Neural progenitor cell (in vitro differentiated cells): ENCODE results near the gene TRAPPC3.

ENCODE experiments used
- CTCF ChIP-seq: fragments of 200-600 bp; sonication (generic); IDR thresholded peaks from 2 replicates; pipeline ENCODE4 v1.5.1; 2017; ENCODE audit warnings: antibody characterized with exemption, mild to moderate bottlenecking
- EZH2 ChIP-seq: fragments of 200-600 bp; sonication (generic); IDR thresholded peaks from 2 replicates; pipeline ENCODE4 v1.6.1; 2017; ENCODE audit warnings: antibody characterized with exemption, mild to moderate bottlenecking, moderate library complexity

DNA sequence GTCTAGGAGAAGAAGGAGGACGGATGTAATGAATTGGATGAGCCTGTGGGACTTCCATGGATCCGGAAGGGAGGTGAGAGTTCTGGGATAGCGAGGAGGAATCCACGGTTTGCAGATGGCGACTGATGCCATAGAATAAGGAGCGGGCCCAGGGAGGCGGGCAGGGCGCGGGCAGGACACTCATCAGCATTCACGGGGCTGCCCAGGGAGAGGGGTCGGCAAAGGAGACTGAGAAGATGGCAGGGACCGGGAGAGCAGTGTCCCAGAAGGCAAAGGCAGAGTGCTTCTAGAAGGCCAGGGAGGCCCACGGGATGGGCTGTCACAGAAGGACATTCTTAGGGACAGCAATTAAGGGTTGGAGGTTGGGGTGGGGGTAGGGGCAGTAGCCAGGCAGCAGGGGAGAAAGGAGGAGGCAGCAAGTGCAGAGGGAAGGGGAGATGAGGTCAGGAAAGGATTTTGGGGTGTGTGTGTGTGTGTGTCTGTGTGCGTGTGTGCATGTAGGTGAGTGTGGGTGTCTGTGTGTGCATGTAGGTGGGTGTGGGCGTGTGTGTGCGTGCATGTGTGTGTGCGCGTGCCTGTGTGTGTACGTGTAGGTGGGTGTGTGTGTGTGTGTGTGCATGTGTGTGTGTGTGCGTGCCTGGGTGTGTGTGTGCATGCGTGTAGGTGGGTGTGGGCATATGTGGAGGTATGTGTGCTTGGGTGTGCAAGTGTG is 23.1 kb downstream of the TRAPPC3 start:
- TF ChIP-seq CTCF, result no peak
- no peak for TF ChIP-seq EZH2
